Measurements from ENCODE around the gene C16orf46. TPM values are rescaled to one million over a fixed set of nuclear protein-coding genes. Genes with fewer than 3 reads are reported as not detected.

C16orf46 gene
- total and polyA plus RNA-seq, 2 donors (not counting 3 experiments of a cell fraction or from before 2014, with no cell fraction given): 0.26 TPM; not detected in 1

- peaks cover 7% of the 10 kb centered on the region for H3K4me1 ChIP-seq (ENCODE audit: control insufficient read depth, extremely low read depth, insufficient read depth, low read length)
- no peak overlapping the region for H3K4me2 ChIP-seq (ENCODE audit: insufficient read depth, low read length)
- CTCF ChIA-PET: no interaction called here
- H3K36me3 ChIP-seq (ENCODE audit: control insufficient read depth in 2 of 2, extremely low read depth in 1 of 2, insufficient read depth in 2 of 2, low read length in 2 of 2): peaks cover 13 to 17% of the 10 kb centered on the region in 2 experiments
- H3K27me3 ChIP-seq (ENCODE audit: control insufficient read depth in 2 of 2, insufficient read depth in 2 of 2, low read length in 2 of 2): no peaks in the 10 kb centered on the region
- H3K27ac ChIP-seq (ENCODE audit: insufficient read depth, low read depth, low read length): no peak overlapping the region
- DNase-seq (ENCODE audit: low read depth, low spot score) (no peak), FAIRE-seq (no peak)
- no peak overlapping the region for H3K4me3 ChIP-seq (replicated peaks in 1 of 3; ENCODE audit: insufficient read depth in 1 of 3, low read depth in 1 of 3, low read length in 3 of 3)
- H3K9ac ChIP-seq (replicated peaks; ENCODE audit: extremely low read depth, insufficient read depth, low read length): no peak overlapping the region
- H3K9me3 ChIP-seq (replicated peaks; ENCODE audit: control insufficient read depth, insufficient read depth, low read length): no peaks in the 10 kb centered on the region
- POLR2A ChIA-PET: no interaction called here
- peaks cover 26% of the 10 kb centered on the region for H3K79me2 ChIP-seq (ENCODE audit: control insufficient read depth, insufficient read depth, low read length)
- no peaks in the 10 kb centered on the region for H3K9me1 ChIP-seq (replicated peaks; ENCODE audit: control insufficient read depth, extremely low read depth, insufficient read depth, low read length)
- no peak overlapping the region for H2AFZ ChIP-seq (ENCODE audit: low read depth, low read length)
- dilution Hi-C loops (cut with MboI; ENCODE audit: extremely low pct_ligation_motif_present, low sequenced_read_pairs) (no loop called here), intact Hi-C loops (cut with micrococcal nuclease) (no loop called here)
- H4K20me1 ChIP-seq (replicated peaks; ENCODE audit: control insufficient read depth, extremely low read depth, insufficient read depth, low read length): no peaks in the 10 kb centered on the region
- BruUV-seq (replicated peaks): no TSS peak
- TF ChIP-seq MAX (IDR thresholded peaks at IDR 0.05; ENCODE audit: insufficient read depth, insufficient read length) (no peak), GATA2 (IDR thresholded peaks at IDR 0.05; ENCODE audit: insufficient read depth, insufficient read length, low read depth, low read length) (no peak), JUN (IDR thresholded peaks at IDR 0.05; ENCODE audit: borderline replicate concordance, insufficient read depth, insufficient read length, low read depth) (no peak)
Observed at GRCh38 chr16:81041696-81042095, 35.3 kb downstream of the C16orf46 start.

GRCh38 chr16:81040842-81041241, 36.2 kb downstream of the C16orf46 start:
- intact Hi-C loops (cut with micrococcal nuclease): no loop called here

More at GRCh38 chr16:81040842-81041241, 36.2 kb downstream of the C16orf46 start:
- Histone ChIP-seq H3K9me3 (replicated peaks; ENCODE audit: control insufficient read depth, insufficient read depth, low read length) (no peaks in the 10 kb centered on the region), H3K79me2 (ENCODE audit: control insufficient read depth, insufficient read depth, low read length) (peaks cover 31% of the 10 kb centered on the region), H3K9ac (replicated peaks; ENCODE audit: extremely low read depth, insufficient read depth, low read length) (no peak overlapping the region), H3K4me1 (ENCODE audit: control insufficient read depth, extremely low read depth, insufficient read depth, low read length) (peaks cover 9% of the 10 kb centered on the region), H3K27ac (ENCODE audit: insufficient read depth, low read depth, low read length) (no peak overlapping the region), H3K27me3 (ENCODE audit: control insufficient read depth in 2 of 2, insufficient read depth in 2 of 2, low read length in 2 of 2) (no peaks in the 10 kb centered on the region), H3K4me3 (replicated peaks in 1 of 3; ENCODE audit: insufficient read depth in 1 of 3, low read depth in 1 of 3, low read length in 3 of 3) (no peak overlapping the region), H2AFZ (ENCODE audit: low read depth, low read length) (no peak overlapping the region), H3K9me1 (replicated peaks; ENCODE audit: control insufficient read depth, extremely low read depth, insufficient read depth, low read length) (no peaks in the 10 kb centered on the region), H3K36me3 (ENCODE audit: control insufficient read depth in 2 of 2, extremely low read depth in 1 of 2, insufficient read depth in 2 of 2, low read length in 2 of 2) (peaks cover 13 to 17% of the 10 kb centered on the region in 2 experiments), H4K20me1 (replicated peaks; ENCODE audit: control insufficient read depth, extremely low read depth, insufficient read depth, low read length) (no peaks in the 10 kb centered on the region), H3K4me2 (ENCODE audit: insufficient read depth, low read length) (no peak overlapping the region)
- no peak for TF ChIP-seq MYC (IDR thresholded peaks at IDR 0.05; ENCODE audit: low read depth, low read length)
- POLR2A ChIA-PET: no interaction called here
- dilution Hi-C loops (cut with MboI; ENCODE audit: extremely low pct_ligation_motif_present, low sequenced_read_pairs): no loop called here
- no peak for FAIRE-seq
- no TSS peak for BruUV-seq (replicated peaks)
- no peak for DNase-seq (ENCODE audit: low read depth, low spot score)
- CTCF ChIA-PET: no interaction called here

Data from endothelial cell of umbilical vein (primary cell).